Neural cell (in vitro differentiated cells): ENCODE results near the gene CBFA2T3.

Experiments used
- EZH2 ChIP-seq: fragments of 200-600, 300-800 bp; shearing (Covaris generic), sonication (generic); IDR thresholded peaks from 2 replicates; pipeline ENCODE4 v1.6.1; 2014; ENCODE audit warnings: antibody characterized with exemption, low read length, borderline replicate concordance, mild to moderate bottlenecking; ENCODE audit not compliant: insufficient read depth, poor library complexity, severe bottlenecking
- POLR2AphosphoS5 ChIP-seq: IDR thresholded peaks from 2 replicates; pipeline ENCODE4 v1.6.1; 2012
- TF ChIP-seq, protein P1 (sequence below): fragments of 450-650 bp; IDR thresholded peaks from 2 replicates; pipeline ENCODE4 v1.5.1; 2014; ENCODE audit warnings: antibody characterized with exemption, mild to moderate bottlenecking, moderate library complexity; ENCODE audit not compliant: poor library complexity, severe bottlenecking

DNA sequence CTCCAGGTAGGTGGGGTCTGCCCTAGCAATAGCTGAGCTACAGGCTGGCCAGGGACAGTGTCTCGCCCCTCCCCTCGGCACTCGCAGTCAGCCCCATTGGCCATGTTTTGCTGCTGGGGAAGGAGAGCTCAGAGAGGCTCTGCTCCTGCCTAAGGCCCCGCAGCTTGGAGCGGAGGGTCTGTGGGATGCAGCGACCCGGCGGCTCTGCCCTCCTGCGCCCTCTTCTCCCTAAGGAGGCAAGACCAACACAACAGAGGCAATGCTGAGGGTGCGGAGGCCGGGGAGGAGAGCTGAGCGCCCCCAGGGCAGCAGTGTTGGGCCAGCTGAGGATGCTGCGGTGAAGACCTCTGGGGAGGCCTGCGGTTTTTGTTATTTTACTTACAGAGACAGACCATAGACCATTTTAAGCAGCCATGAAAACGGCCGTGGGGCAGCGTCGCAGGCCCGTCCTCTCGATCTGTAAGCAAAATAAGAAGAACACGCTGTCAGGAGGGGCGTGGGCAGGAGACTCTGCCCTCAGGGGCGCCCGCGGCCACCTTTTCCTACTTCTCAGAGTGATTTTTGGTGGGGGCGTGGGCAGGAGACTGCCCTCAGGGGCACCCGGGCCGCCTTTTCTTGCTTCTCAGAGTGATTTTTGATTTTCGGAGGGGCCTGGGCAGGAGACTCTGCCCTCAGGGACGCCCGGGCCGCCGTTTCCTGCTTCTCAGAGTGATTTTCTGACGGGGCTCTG lies 79.1 kb downstream of the CBFA2T3 start:
- TF ChIP-seq EZH2 (no peak), POLR2AphosphoS5 (no peak)
- TF ChIP-seq, protein P1, sequence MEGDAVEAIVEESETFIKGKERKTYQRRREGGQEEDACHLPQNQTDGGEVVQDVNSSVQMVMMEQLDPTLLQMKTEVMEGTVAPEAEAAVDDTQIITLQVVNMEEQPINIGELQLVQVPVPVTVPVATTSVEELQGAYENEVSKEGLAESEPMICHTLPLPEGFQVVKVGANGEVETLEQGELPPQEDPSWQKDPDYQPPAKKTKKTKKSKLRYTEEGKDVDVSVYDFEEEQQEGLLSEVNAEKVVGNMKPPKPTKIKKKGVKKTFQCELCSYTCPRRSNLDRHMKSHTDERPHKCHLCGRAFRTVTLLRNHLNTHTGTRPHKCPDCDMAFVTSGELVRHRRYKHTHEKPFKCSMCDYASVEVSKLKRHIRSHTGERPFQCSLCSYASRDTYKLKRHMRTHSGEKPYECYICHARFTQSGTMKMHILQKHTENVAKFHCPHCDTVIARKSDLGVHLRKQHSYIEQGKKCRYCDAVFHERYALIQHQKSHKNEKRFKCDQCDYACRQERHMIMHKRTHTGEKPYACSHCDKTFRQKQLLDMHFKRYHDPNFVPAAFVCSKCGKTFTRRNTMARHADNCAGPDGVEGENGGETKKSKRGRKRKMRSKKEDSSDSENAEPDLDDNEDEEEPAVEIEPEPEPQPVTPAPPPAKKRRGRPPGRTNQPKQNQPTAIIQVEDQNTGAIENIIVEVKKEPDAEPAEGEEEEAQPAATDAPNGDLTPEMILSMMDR: no peak
